K562 (cell line): ENCODE measurements around the gene QSOX2.

Experiments
- CXXC5 ChIP-seq: fragments of 250-450 bp; sonication (Bioruptor Pico); IDR thresholded peaks from 2 replicates; pipeline ENCODE4 v1.8.0; 2022; ENCODE audit warnings: inconsistent platforms, mild to moderate bottlenecking, moderate library complexity
- HNRNPLL ChIP-seq: fragments of 200-400 bp; formaldehyde crosslinking; IDR thresholded peaks from 2 replicates; pipeline ENCODE4 v1.6.1; 2017; ENCODE audit warnings: low read length, low read depth, mild to moderate bottlenecking; ENCODE audit not compliant: poor library complexity, severe bottlenecking
- MEF2A ChIP-seq: IDR thresholded peaks from 2 replicates; pipeline ENCODE4 v1.6.1; 2011; ENCODE audit warnings: low read depth, mild to moderate bottlenecking, low read length, moderate library complexity; ENCODE audit not compliant: control insufficient read depth
- ZNF212 ChIP-seq: fragments of 450-650 bp; formaldehyde crosslinking; IDR thresholded peaks from 2 replicates; pipeline ENCODE4 v1.4.0; 2020; ENCODE audit warnings: mild to moderate bottlenecking
- TF ChIP-seq, protein P1 (sequence below), 3 experiments: IDR thresholded peaks in 2 of 3; conservative IDR thresholded peaks in 1 of 3; 2 replicates each; pipeline ENCODE4 v1.5.1; 2011 to 2012; ENCODE audit warnings: low read length in 3 of 3, mild to moderate bottlenecking in 3 of 3, control low read depth in 2 of 3, improper control_type of control experiment in 1 of 3, inconsistent platforms in 1 of 3, low read depth in 1 of 3, mixed read lengths in 1 of 3, moderate library complexity in 1 of 3; ENCODE audit not compliant: insufficient read depth in 2 of 3
- TF ChIP-seq, protein P2 (sequence below): fragments of 250-450 bp; sonication (Bioruptor Pico); IDR thresholded peaks from 2 replicates; pipeline ENCODE4 v1.4.0; 2020; ENCODE audit warnings: mild to moderate bottlenecking, moderate library complexity
- TF ChIP-seq, protein P3 (sequence below), 3 experiments: fragments of 200-800 bp in 1 of 3; fragments of 250-450 bp in 1 of 3; fragments of 450-650 bp in 1 of 3; sonication (Bioruptor Pico) in 1 of 3; sonication (Bioruptor generic) in 1 of 3; formaldehyde crosslinking in 1 of 3; IDR thresholded peaks; 2 replicates each; pipeline versions ENCODE4 v1.6.1 to v1.8.0; 2016 to 2022; ENCODE audit warnings: mild to moderate bottlenecking in 2 of 3, missing genetic modification characterization in 2 of 3, missing compliant biosample characterization in 1 of 3, moderate library complexity in 1 of 3
- TF ChIP-seq, protein P4 (sequence below): sonication (generic); formaldehyde crosslinking; IDR thresholded peaks from 2 replicates; pipeline ENCODE4 v1.8.0; 2022; ENCODE audit warnings: missing genetic modification reagents, mild to moderate bottlenecking, borderline replicate concordance
- TF ChIP-seq, protein P5 (sequence below): sonication (generic); formaldehyde crosslinking; IDR thresholded peaks from 2 replicates; pipeline ENCODE4 v1.8.0; 2022; ENCODE audit warnings: mild to moderate bottlenecking, missing genetic modification reagents

DNA sequence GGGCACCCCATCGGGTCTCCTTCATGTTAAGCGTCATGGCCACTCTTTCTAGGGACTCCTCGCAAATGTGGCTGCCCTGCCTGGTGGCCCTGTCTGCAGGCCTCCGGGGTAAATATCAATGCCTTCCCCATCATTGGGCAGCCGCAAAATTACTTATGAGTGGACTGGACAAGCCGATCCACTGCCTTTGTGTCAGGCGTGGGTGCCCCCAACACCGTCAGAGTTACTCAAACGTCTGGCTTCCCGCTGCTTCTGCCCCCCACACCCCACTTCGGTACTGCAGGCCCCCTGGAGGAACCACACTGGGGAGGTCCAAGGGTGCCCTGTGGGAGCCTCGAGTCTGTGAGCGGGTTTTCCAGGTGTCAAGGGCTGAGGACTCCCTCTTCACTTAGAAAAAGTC lies 44.4 kb downstream of the QSOX2 start:
- TF ChIP-seq, protein P1, sequence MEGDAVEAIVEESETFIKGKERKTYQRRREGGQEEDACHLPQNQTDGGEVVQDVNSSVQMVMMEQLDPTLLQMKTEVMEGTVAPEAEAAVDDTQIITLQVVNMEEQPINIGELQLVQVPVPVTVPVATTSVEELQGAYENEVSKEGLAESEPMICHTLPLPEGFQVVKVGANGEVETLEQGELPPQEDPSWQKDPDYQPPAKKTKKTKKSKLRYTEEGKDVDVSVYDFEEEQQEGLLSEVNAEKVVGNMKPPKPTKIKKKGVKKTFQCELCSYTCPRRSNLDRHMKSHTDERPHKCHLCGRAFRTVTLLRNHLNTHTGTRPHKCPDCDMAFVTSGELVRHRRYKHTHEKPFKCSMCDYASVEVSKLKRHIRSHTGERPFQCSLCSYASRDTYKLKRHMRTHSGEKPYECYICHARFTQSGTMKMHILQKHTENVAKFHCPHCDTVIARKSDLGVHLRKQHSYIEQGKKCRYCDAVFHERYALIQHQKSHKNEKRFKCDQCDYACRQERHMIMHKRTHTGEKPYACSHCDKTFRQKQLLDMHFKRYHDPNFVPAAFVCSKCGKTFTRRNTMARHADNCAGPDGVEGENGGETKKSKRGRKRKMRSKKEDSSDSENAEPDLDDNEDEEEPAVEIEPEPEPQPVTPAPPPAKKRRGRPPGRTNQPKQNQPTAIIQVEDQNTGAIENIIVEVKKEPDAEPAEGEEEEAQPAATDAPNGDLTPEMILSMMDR (IDR thresholded peaks at IDR 0.05 in 2 of 3, conservative IDR thresholded peaks at IDR 0.05 in 1 of 3; ENCODE audit: insufficient read depth in 2 of 3, low read depth in 1 of 3, low read length in 3 of 3), result no peak
- TF ChIP-seq, protein P2, sequence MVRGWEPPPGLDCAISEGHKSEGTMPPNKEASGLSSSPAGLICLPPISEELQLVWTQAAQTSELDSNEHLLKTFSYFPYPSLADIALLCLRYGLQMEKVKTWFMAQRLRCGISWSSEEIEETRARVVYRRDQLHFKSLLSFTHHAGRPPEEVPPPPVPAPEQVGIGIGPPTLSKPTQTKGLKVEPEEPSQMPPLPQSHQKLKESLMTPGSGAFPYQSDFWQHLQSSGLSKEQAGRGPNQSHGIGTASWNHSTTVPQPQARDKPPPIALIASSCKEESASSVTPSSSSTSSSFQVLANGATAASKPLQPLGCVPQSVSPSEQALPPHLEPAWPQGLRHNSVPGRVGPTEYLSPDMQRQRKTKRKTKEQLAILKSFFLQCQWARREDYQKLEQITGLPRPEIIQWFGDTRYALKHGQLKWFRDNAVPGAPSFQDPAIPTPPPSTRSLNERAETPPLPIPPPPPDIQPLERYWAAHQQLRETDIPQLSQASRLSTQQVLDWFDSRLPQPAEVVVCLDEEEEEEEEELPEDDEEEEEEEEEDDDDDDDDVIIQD, result no peak
- TF ChIP-seq, protein P3, sequence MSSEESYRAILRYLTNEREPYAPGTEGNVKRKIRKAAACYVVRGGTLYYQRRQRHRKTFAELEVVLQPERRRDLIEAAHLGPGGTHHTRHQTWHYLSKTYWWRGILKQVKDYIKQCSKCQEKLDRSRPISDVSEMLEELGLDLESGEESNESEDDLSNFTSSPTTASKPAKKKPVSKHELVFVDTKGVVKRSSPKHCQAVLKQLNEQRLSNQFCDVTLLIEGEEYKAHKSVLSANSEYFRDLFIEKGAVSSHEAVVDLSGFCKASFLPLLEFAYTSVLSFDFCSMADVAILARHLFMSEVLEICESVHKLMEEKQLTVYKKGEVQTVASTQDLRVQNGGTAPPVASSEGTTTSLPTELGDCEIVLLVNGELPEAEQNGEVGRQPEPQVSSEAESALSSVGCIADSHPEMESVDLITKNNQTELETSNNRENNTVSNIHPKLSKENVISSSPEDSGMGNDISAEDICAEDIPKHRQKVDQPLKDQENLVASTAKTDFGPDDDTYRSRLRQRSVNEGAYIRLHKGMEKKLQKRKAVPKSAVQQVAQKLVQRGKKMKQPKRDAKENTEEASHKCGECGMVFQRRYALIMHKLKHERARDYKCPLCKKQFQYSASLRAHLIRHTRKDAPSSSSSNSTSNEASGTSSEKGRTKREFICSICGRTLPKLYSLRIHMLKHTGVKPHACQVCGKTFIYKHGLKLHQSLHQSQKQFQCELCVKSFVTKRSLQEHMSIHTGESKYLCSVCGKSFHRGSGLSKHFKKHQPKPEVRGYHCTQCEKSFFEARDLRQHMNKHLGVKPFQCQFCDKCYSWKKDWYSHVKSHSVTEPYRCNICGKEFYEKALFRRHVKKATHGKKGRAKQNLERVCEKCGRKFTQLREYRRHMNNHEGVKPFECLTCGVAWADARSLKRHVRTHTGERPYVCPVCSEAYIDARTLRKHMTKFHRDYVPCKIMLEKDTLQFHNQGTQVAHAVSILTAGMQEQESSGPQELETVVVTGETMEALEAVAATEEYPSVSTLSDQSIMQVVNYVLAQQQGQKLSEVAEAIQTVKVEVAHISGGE (CRISPR knock-in tag; IDR thresholded peaks at IDR 0.05), result no peak
- TF ChIP-seq, protein P4, sequence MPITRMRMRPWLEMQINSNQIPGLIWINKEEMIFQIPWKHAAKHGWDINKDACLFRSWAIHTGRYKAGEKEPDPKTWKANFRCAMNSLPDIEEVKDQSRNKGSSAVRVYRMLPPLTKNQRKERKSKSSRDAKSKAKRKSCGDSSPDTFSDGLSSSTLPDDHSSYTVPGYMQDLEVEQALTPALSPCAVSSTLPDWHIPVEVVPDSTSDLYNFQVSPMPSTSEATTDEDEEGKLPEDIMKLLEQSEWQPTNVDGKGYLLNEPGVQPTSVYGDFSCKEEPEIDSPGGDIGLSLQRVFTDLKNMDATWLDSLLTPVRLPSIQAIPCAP, result no peak
- TF ChIP-seq, protein P5, sequence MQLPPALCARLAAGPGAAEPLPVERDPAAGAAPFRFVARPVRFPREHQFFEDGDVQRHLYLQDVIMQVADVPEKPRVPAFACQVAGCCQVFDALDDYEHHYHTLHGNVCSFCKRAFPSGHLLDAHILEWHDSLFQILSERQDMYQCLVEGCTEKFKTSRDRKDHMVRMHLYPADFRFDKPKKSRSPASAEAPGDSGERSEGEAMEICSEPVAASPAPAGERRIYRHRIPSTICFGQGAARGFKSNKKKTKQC (CRISPR knock-in tag), result no peak
- TF ChIP-seq MEF2A (no peak), CXXC5 (CRISPR knock-in tag) (no peak), ZNF212 (CRISPR knock-in tag) (no peak), HNRNPLL (no peak)
